GM12878 (cell line): ENCODE measurements around the gene ZNF827. TPM values are rescaled to one million over a fixed set of nuclear protein-coding genes. Genes with fewer than 3 reads are reported as not detected.

ENCODE experiments used
- ATAC-seq: fragments of 200-7000 bp; cut with Tn5 transposase; 3 replicates; pipeline ENCODE4 v1.9.1; 2020; ENCODE audit warnings: mild to moderate bottlenecking, moderate library complexity
- BruUV-seq: library from RNA; stranded (reverse); fragments of 400-500 nt; replicated peaks from 2 replicates; lab custom pipeline; 2021; lab: Mats Ljungman, UMichigan
- CTCF ChIA-PET: fragments of 300-600 bp; sonication (Branson Sonifier 250); formaldehyde crosslinking; extraction: SDS; loops from one replicate; lab custom pipeline; 2021; ENCODE audit warnings: inconsistent platforms; lab: Yijun Ruan, JAX
- POLR2A ChIA-PET: fragments of 350-600 bp; formaldehyde crosslinking; extraction: SDS; loops from one replicate; lab custom pipeline; 2021; ENCODE audit warnings: inconsistent platforms; lab: Charles Lee
- RAD21 ChIA-PET: fragments of 300-600 bp; sonication (Branson Sonifier 250); formaldehyde crosslinking; loops from one replicate; lab custom pipeline; 2023; ENCODE audit warnings: antibody characterized with exemption; ENCODE audit not compliant: unreplicated experiment; lab: Charles Lee
- SMC1A ChIA-PET: fragments of 300-600 bp; sonication (Branson Sonifier 250); formaldehyde crosslinking; loops from one replicate; lab custom pipeline; 2023; ENCODE audit not compliant: unreplicated experiment, uncharacterized antibody; lab: Charles Lee
- DNase-seq: peaks from one replicate; pipeline ENCODE4 v3.0.0-alpha.2; 2011; ENCODE audit warnings: low read depth, low spot score
- FAIRE-seq: peaks from 3 replicates; lab custom pipeline; 2011; peaks lifted over from hg19 to GRCh38; lab: Jason Lieb, UNC
- H2AFZ ChIP-seq: 2 replicates; pipeline ENCODE4 v1.6.0; 2011; ENCODE audit warnings: low read depth, low read length, control low read depth; ENCODE audit not compliant: control insufficient read depth
- H3K27ac ChIP-seq: 2 replicates; pipeline ENCODE4 v1.5.1; 2011; ENCODE audit warnings: control low read depth; ENCODE audit not compliant: control insufficient read depth, insufficient read depth
- H3K27me3 ChIP-seq, 2 experiments: replicated peaks in 1 of 2; 2 replicates each; pipeline versions ENCODE4 v1.6.0 to v1.6.1; 2011; ENCODE audit warnings: low read length in 1 of 2; ENCODE audit not compliant: control insufficient read depth in 2 of 2, insufficient read depth in 2 of 2
- H3K36me3 ChIP-seq, 2 experiments: 2 replicates each; pipeline ENCODE4 v1.5.1; 2011; ENCODE audit warnings: low read length in 1 of 2; ENCODE audit not compliant: control insufficient read depth in 2 of 2, insufficient read depth in 2 of 2
- H3K4me1 ChIP-seq: 2 replicates; pipeline ENCODE4 v1.6.1; 2011; ENCODE audit warnings: mild to moderate bottlenecking, low read length, moderate library complexity, mixed read lengths; ENCODE audit not compliant: control insufficient read depth, insufficient read depth
- H3K4me2 ChIP-seq: 2 replicates; pipeline ENCODE4 v1.6.0; 2011; ENCODE audit warnings: control low read depth; ENCODE audit not compliant: control insufficient read depth, insufficient read depth
- H3K4me3 ChIP-seq: fragments of 200-600 bp; sonication (generic); 2 replicates; pipeline ENCODE4 v1.5.1; 2016
- H3K79me2 ChIP-seq: 2 replicates; pipeline ENCODE4 v1.6.0; 2011; ENCODE audit warnings: low read length; ENCODE audit not compliant: control insufficient read depth, insufficient read depth
- H3K9ac ChIP-seq: 2 replicates; pipeline ENCODE4 v1.8.0; 2011; ENCODE audit warnings: low read length, control low read depth, mixed read lengths; ENCODE audit not compliant: control insufficient read depth, insufficient read depth
- H3K9me3 ChIP-seq: replicated peaks from 3 replicates; pipeline ENCODE4 v1.5.1; 2011; ENCODE audit warnings: mild to moderate bottlenecking, low read length; ENCODE audit not compliant: control insufficient read depth, insufficient read depth
- H4K20me1 ChIP-seq: 2 replicates; pipeline ENCODE4 v1.6.0; 2011; ENCODE audit not compliant: control insufficient read depth, insufficient read depth
- ATF2 ChIP-seq: IDR thresholded peaks from 2 replicates; pipeline ENCODE4 v1.6.1; 2012; ENCODE audit warnings: low read length, inconsistent platforms
- BACH1 ChIP-seq: fragments of 450-650 bp; IDR thresholded peaks from 2 replicates; pipeline ENCODE4 v1.6.1; 2017; ENCODE audit warnings: mild to moderate bottlenecking, borderline replicate concordance
- CEBPB ChIP-seq, 2 experiments: fragments of 150-350 bp in 1 of 2; IDR thresholded peaks; 2 replicates each; pipeline ENCODE4 v1.6.1; 2012 to 2014; ENCODE audit warnings: low read depth in 2 of 2, low read length in 2 of 2, borderline replicate concordance in 1 of 2, inconsistent platforms in 1 of 2
- DPF2 ChIP-seq: fragments of 450-650 bp; IDR thresholded peaks from 2 replicates; pipeline ENCODE4 v1.6.1; 2017; ENCODE audit warnings: mild to moderate bottlenecking
- FOXM1 ChIP-seq: IDR thresholded peaks from 2 replicates; pipeline ENCODE4 v1.6.1; 2012; ENCODE audit warnings: low read depth, mild to moderate bottlenecking, inconsistent platforms, low read length, moderate library complexity
- IKZF1 ChIP-seq: fragments of 450-650 bp; conservative IDR thresholded peaks from 2 replicates; pipeline ENCODE4 v1.6.1; 2017; ENCODE audit warnings: antibody characterized with exemption, mild to moderate bottlenecking
- JUNB ChIP-seq: IDR thresholded peaks from 2 replicates; pipeline ENCODE4 v1.6.1; 2016; ENCODE audit warnings: antibody characterized with exemption, mild to moderate bottlenecking
- NBN ChIP-seq: fragments of 450-650 bp; IDR thresholded peaks from 2 replicates; pipeline ENCODE4 v1.6.1; 2016
- PAX5 ChIP-seq: IDR thresholded peaks from 2 replicates; pipeline ENCODE4 v1.6.1; 2011; ENCODE audit warnings: low read depth, low read length, borderline replicate concordance
- RBBP5 ChIP-seq: fragments of 200-600 bp; sonication (generic); conservative IDR thresholded peaks from 2 replicates; pipeline ENCODE4 v1.6.1; 2016
- RELA ChIP-seq: fragments of 450-650 bp; IDR thresholded peaks from 2 replicates; pipeline ENCODE4 v1.8.0; 2014; ENCODE audit warnings: borderline replicate concordance; ENCODE audit not compliant: partially characterized antibody
- RFX5 ChIP-seq: IDR thresholded peaks from 2 replicates; pipeline ENCODE4 v1.6.1; 2011; ENCODE audit warnings: low read depth, low read length, improper control_type of control experiment
- RUNX3 ChIP-seq: IDR thresholded peaks from 2 replicates; pipeline ENCODE4 v1.6.1; 2012; ENCODE audit warnings: low read length, inconsistent platforms
- SMAD5 ChIP-seq: IDR thresholded peaks from 2 replicates; pipeline ENCODE4 v1.6.1; 2016; ENCODE audit warnings: antibody characterized with exemption, low read depth
- SMARCA5 ChIP-seq: fragments of 450-650 bp; IDR thresholded peaks from 2 replicates; pipeline ENCODE4 v1.6.1; 2017; ENCODE audit warnings: mild to moderate bottlenecking
- STAT3 ChIP-seq: IDR thresholded peaks from 2 replicates; pipeline ENCODE4 v1.6.1; 2011; ENCODE audit warnings: low read depth, low read length, improper control_type of control experiment
- TBL1XR1 ChIP-seq: IDR thresholded peaks from 2 replicates; pipeline ENCODE4 v1.6.1; 2012; ENCODE audit warnings: low read depth, low read length, improper control_type of control experiment
- TCF12 ChIP-seq: IDR thresholded peaks from 2 replicates; pipeline ENCODE4 v1.6.1; 2011; ENCODE audit warnings: low read depth, mild to moderate bottlenecking, low read length
- YY1 ChIP-seq: IDR thresholded peaks from 2 replicates; pipeline ENCODE4 v1.6.1; 2011; ENCODE audit warnings: low read depth, mild to moderate bottlenecking, low read length
- ZNF217 ChIP-seq: fragments of 450-650 bp; IDR thresholded peaks from 2 replicates; pipeline ENCODE4 v1.6.1; 2017; ENCODE audit warnings: antibody characterized with exemption, mild to moderate bottlenecking
- ZNF274 ChIP-seq: IDR thresholded peaks from one replicate; pipeline ENCODE4 v1.8.0; 2011; ENCODE audit not compliant: insufficient read length, insufficient read depth
- WGBS: methylation state at CpG from one replicate; pipeline ENCODE4 v1.1.6; 2016; ENCODE audit warnings: low lambda C conversion rate; ENCODE audit not compliant: insufficient replicate concordance, insufficient coverage; ENCODE audit errors: missing lambda C conversion rate; 5-methylcytosine and 5-hydroxymethylcytosine counted together
- in situ Hi-C: fragments of 300-500 bp; cut with MboI; formaldehyde crosslinking; loops from 9 replicates; pipeline ENCODE4 v1.14.3; 2018; ENCODE audit warnings: mixed read lengths
- intact Hi-C: fragments of 100-400 bp; cut with micrococcal nuclease; formaldehyde crosslinking; loops from one replicate; pipeline ENCODE4 v1.14.2; 2022; ENCODE audit not compliant: unreplicated experiment
- polyA plus RNA-seq, 11 experiments: library from polyadenylated mRNA; depleted of rRNA in 4 of 11; unstranded in 6 of 11; stranded (reverse) in 5 of 11; fragments of >200 nt; fragmentation: Nextera tagmentation in 4 of 11; fragmentation: Illumina TruSeq in 1 of 11; extraction: Ambion mirVana in 4 of 11; extraction: Trizol in 1 of 11; gene quantifications; 1 replicate in 1 of 11; 2 replicates in 10 of 11; pipeline versions ENCODE4 v1.2.1 to v1.2.3, GENCODE V29; 2011 to 2016; ENCODE audit warnings: inconsistent platforms in 2 of 11, missing spikeins in 2 of 11, low read depth in 1 of 11
- total RNA-seq, 4 experiments: library from RNA; depleted of rRNA in 3 of 4; stranded (reverse); fragments of >200 nt in 3 of 4; fragmentation: Illumina TruSeq in 1 of 4; extraction: Trizol in 1 of 4; gene quantifications; 2 replicates each; pipeline versions ENCODE4 v1.2.1 to v1.2.3, GENCODE V29; 2013 to 2021
- TF ChIP-seq, protein P1 (sequence below): fragments of 450-650 bp; IDR thresholded peaks from 2 replicates; pipeline ENCODE4 v1.6.1; 2017; ENCODE audit warnings: borderline replicate concordance
- TF ChIP-seq, protein P2 (sequence below): fragments of 450-650 bp; IDR thresholded peaks from 2 replicates; pipeline ENCODE4 v1.6.1; 2016; ENCODE audit warnings: mild to moderate bottlenecking

The ZNF827 gene
- total and polyA plus RNA-seq, 10 of the 15 experiments (the other 5 are each of a cell fraction or from before 2014, with no cell fraction given): 3.8 to 31.5 (median 13.6) TPM

DNA sequence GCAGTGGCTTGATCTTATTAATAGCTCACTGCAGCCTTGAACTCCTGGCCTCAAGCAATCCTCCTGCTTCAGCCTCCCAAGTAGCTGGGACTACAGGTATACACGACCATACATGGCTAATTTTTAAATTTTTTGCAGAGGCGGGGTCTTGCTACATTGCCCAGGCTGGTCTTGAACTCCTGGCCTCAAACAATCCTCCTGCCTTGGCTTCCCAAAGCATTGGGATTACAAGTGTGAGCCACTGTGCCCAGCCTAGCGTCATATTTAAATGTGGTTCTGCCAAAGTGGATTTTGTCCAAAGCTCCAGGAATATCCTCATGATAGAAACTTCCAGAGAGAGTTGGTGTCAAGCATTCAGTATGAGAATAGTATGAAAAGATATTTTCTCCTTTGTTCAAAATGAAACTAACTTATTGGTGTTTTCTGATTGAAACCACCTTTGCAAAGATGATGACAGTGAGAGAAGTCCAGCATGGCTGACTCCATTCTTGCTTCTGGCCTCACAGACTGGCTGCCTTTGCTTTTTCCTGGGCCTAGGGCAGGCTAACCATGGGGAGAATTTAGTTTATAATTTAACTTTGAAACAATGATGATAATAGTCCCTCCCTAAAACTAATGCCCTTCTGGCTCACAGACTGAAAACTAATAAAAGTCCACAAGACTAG lies 129.6 kb downstream of the ZNF827 start:
- Histone ChIP-seq H2AFZ (no peak overlapping the region), H3K27me3 (no peaks in the 10 kb centered on the region), H3K27ac (peak overlapping the region; percentile 90), H3K9ac (peak overlapping the region; percentile 30; the same call in 1 of the 2 replicates), H3K4me3 (0 out of 2 replicates have a peak overlapping the region, but pooled peaks have one; percentile 18), H3K36me3 (peaks cover 0 to 14% of the 10 kb centered on the region in 2 experiments), H3K79me2 (no peaks in the 10 kb centered on the region; the same call in none of the 2 replicates), H3K9me3 (peaks cover 16% of the 10 kb centered on the region), H4K20me1 (no peaks in the 10 kb centered on the region), H3K4me2 (peak overlapping the region; percentile 46; the same call in 1 of the 2 replicates), H3K4me1 (peaks cover 36% of the 10 kb centered on the region)
- peak; percentile 47 for ATAC-seq
- DNase-seq: no peak
- SMC1A ChIA-PET: interaction anchor here (0.6 to 4.0 kb wide), 10 partner anchors 11 to 192 kb away, joined by 3 to 42 read pairs (median 6); no protein-coding TSS in a partner anchor
- CTCF ChIA-PET: interaction anchor here (0.7 to 1.8 kb wide), 3 partner anchors 14 to 32 kb away, joined by 3 to 7 read pairs (median 6); no protein-coding TSS in a partner anchor
- POLR2A ChIA-PET: interaction anchor here (0.7 to 2.7 kb wide), 4 partner anchors 9 to 21 kb away, joined by 3 to 11 read pairs (median 3); no protein-coding TSS in a partner anchor
- intact Hi-C loops (loop anchor here (1.0 to 5.0 kb wide), 8 partner anchors 15 to 632 kb away; partner anchors contain the start of gene MMAA), in situ Hi-C loops (no loop called here)
- whole genome bisulfite sequencing: 75% methylated on average over 3 of the region's 3 CpGs
- RAD21 ChIA-PET: interaction anchor here (1.0 to 2.7 kb wide), 5 partner anchors 11 to 464 kb away, joined by 4 to 23 read pairs (median 7); no protein-coding TSS in a partner anchor
- FAIRE-seq: no peak
- BruUV-seq: no TSS peak
- TF ChIP-seq STAT3 (no peak), FOXM1 (no peak), IKZF1 (no peak), RELA (no peak), SMARCA5 (peak; percentile 56; the same call in 1 of the 2 replicates), TBL1XR1 (no peak), PAX5 (peak; percentile 22; the same call in 1 of the 2 replicates), SMAD5 (no peak), ZNF217 (peak; percentile 52), ZNF274 (no peak), JUNB (peak; percentile 42), NBN (no peak), CEBPB (IDR thresholded peaks at IDR 0.05; ENCODE audit: borderline replicate concordance in 1 of 2, low read depth in 2 of 2, low read length in 2 of 2) (no peak), DPF2 (no peak), RUNX3 (peak; percentile 52), YY1 (peak; percentile 90), ATF2 (no peak), RFX5 (no peak), TCF12 (no peak), RBBP5 (no peak), BACH1 (no peak)
- TF ChIP-seq, protein P1, sequence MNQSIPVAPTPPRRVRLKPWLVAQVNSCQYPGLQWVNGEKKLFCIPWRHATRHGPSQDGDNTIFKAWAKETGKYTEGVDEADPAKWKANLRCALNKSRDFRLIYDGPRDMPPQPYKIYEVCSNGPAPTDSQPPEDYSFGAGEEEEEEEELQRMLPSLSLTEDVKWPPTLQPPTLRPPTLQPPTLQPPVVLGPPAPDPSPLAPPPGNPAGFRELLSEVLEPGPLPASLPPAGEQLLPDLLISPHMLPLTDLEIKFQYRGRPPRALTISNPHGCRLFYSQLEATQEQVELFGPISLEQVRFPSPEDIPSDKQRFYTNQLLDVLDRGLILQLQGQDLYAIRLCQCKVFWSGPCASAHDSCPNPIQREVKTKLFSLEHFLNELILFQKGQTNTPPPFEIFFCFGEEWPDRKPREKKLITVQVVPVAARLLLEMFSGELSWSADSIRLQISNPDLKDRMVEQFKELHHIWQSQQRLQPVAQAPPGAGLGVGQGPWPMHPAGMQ: no peak
- TF ChIP-seq, protein P2, sequence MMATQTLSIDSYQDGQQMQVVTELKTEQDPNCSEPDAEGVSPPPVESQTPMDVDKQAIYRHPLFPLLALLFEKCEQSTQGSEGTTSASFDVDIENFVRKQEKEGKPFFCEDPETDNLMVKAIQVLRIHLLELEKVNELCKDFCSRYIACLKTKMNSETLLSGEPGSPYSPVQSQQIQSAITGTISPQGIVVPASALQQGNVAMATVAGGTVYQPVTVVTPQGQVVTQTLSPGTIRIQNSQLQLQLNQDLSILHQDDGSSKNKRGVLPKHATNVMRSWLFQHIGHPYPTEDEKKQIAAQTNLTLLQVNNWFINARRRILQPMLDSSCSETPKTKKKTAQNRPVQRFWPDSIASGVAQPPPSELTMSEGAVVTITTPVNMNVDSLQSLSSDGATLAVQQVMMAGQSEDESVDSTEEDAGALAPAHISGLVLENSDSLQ: no peak
